ENCODE results near the gene PITPNC1. TPM values are rescaled to one million over a fixed set of nuclear protein-coding genes. Genes with fewer than 3 reads are reported as not detected.

Gene PITPNC1
- total RNA-seq, 1 experiment from 2014 or later = 23.1 TPM

DNA sequence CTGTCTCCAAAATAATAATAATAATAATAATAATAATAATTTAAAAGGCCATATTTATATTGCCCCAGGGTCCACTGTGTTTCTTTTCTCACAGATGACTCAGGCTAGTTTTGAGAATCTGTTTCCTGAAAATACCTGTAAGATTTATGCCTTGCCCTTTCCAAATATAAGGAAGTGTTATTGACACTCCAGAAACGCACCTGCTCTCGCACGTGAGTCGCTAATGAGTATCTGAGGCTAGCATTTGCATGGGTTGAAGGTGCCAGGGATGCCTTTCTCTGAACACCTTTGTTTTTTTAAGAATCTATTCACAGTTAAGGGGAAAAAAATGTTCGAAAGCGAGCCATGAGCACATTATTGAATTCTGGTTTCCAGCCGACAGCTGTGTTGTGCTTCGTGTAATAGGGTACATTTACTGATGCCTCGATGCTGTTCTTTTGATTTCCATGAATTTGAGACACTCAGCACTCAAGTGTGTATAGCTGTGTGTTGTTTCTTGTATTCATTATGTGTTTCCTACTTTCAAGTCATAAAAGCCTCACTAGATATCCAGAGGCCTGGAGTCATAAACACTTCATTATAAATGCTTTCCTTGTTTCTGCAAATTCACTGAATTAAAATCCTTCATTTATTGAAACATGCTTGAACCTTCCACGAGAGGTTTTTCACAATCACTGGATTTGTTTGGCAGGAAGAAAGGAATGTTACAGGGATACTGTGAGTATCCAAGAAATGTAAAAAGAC, 295.7 kb downstream of the PITPNC1 start:
- Histone ChIP-seq H3K79me2 (ENCODE audit: low read length) (no peaks in the 10 kb centered on the region), H3K27ac (ENCODE audit: low read length) (no peak overlapping the region), H3F3A (ENCODE audit: low read length, unreplicated experiment) (no peaks in the 10 kb centered on the region), H3K9me3 (ENCODE audit: low read length) (no peaks in the 10 kb centered on the region), H3K4me3 (ENCODE audit: low read length) (no peak overlapping the region), H2AFZ (ENCODE audit: low read length) (no peak overlapping the region), H3K9ac (ENCODE audit: low read length) (no peak overlapping the region), H3K9me2 (replicated peaks; ENCODE audit: low read length) (no peaks in the 10 kb centered on the region), H3K4me2 (ENCODE audit: low read length) (no peak overlapping the region), H3K27me3 (ENCODE audit: low read length) (no peaks in the 10 kb centered on the region), H4K20me1 (ENCODE audit: low read length) (no peaks in the 10 kb centered on the region), H3K36me3 (ENCODE audit: low read depth, low read length) (no peaks in the 10 kb centered on the region), H3K4me1 (ENCODE audit: insufficient read depth, low read length) (no peaks in the 10 kb centered on the region)
- no peak for ATAC-seq
- TF ChIP-seq, protein P1, sequence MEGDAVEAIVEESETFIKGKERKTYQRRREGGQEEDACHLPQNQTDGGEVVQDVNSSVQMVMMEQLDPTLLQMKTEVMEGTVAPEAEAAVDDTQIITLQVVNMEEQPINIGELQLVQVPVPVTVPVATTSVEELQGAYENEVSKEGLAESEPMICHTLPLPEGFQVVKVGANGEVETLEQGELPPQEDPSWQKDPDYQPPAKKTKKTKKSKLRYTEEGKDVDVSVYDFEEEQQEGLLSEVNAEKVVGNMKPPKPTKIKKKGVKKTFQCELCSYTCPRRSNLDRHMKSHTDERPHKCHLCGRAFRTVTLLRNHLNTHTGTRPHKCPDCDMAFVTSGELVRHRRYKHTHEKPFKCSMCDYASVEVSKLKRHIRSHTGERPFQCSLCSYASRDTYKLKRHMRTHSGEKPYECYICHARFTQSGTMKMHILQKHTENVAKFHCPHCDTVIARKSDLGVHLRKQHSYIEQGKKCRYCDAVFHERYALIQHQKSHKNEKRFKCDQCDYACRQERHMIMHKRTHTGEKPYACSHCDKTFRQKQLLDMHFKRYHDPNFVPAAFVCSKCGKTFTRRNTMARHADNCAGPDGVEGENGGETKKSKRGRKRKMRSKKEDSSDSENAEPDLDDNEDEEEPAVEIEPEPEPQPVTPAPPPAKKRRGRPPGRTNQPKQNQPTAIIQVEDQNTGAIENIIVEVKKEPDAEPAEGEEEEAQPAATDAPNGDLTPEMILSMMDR (conservative IDR thresholded peaks at IDR 0.05; ENCODE audit: low read depth, low read length) = no peak
- no peak for DNase-seq
- ChIA-PET POLR2A (ENCODE audit: unreplicated experiment) (no interaction called here), CTCF (no interaction called here)
- no TSS peak for BruUV-seq (replicated peaks)
- intact Hi-C loops (cut with micrococcal nuclease) = no loop called here

DNA sequence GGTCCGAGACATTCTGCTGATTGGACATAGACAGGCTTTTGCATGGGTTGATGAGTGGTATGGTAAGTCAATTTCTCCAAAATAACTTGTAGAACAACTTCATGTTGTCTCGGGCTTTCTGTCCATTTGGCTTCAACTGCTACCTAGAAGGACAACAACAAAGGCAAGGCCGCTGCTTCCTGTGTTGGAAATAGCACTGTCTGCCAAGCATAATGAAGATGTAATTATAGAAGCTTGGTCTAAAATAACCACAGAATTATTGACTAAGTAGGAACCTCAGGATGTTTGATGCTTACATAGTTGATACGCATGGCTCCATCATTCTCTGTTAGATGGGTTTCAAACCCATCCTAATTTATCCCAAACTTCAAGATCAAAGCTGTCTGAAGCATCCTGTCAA, 298.4 kb downstream of the PITPNC1 start:
- Histone ChIP-seq H3K4me1 (ENCODE audit: insufficient read depth, low read length) (no peaks in the 10 kb centered on the region), H3K9me3 (ENCODE audit: low read length) (no peaks in the 10 kb centered on the region), H3K27ac (ENCODE audit: low read length) (no peak overlapping the region), H3K9me2 (replicated peaks; ENCODE audit: low read length) (no peaks in the 10 kb centered on the region), H3K36me3 (ENCODE audit: low read depth, low read length) (no peaks in the 10 kb centered on the region), H3K4me3 (ENCODE audit: low read length) (no peak overlapping the region), H3K9ac (ENCODE audit: low read length) (no peak overlapping the region), H4K20me1 (ENCODE audit: low read length) (no peaks in the 10 kb centered on the region), H3K4me2 (ENCODE audit: low read length) (no peak overlapping the region), H2AFZ (ENCODE audit: low read length) (no peak overlapping the region), H3K27me3 (ENCODE audit: low read length) (no peaks in the 10 kb centered on the region), H3K79me2 (ENCODE audit: low read length) (no peaks in the 10 kb centered on the region), H3F3A (ENCODE audit: low read length, unreplicated experiment) (no peaks in the 10 kb centered on the region)
- ATAC-seq = no peak
- no peak for DNase-seq
- POLR2A ChIA-PET (ENCODE audit: unreplicated experiment) = no interaction called here
- intact Hi-C loops (cut with micrococcal nuclease) = no loop called here
- TF ChIP-seq, protein P1 (conservative IDR thresholded peaks at IDR 0.05; ENCODE audit: low read depth, low read length) = no peak
- TF ChIP-seq EZH2phosphoT487 (IDR thresholded peaks at IDR 0.05; ENCODE audit: borderline replicate concordance, low read length) = no peak
- TF ChIP-seq EZH2 (IDR thresholded peaks at IDR 0.05; ENCODE audit: low read length, unreplicated experiment) = no peak
- CTCF ChIA-PET = no interaction called here
- no TSS peak for BruUV-seq (replicated peaks)

DNA sequence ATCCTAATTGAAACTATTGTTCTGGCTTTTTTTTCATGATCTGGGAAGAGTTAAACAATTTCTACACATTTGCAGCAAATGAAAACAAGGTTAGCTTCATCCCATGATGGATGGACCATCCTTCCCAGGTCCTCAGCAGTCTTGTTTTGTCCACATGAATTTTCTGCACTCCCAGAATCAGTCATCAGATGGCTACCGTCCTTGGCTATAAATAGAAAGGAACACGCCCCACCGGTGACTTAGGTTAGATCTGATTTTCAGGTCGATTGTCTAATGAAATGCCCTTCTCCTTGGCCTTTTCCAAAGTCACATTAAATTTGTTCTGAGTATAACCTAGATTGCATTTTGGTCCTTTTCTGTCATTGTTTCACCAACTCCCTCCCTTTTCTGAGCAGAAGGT, 299.2 kb downstream of the PITPNC1 start:
- Histone ChIP-seq H3K9ac (ENCODE audit: low read length) (no peak overlapping the region), H3K4me1 (ENCODE audit: insufficient read depth, low read length) (no peaks in the 10 kb centered on the region), H3K4me3 (ENCODE audit: low read length) (no peak overlapping the region), H3K9me3 (ENCODE audit: low read length) (no peaks in the 10 kb centered on the region), H3K79me2 (ENCODE audit: low read length) (no peaks in the 10 kb centered on the region), H3K36me3 (ENCODE audit: low read depth, low read length) (no peaks in the 10 kb centered on the region), H3K27ac (ENCODE audit: low read length) (no peak overlapping the region), H2AFZ (ENCODE audit: low read length) (no peak overlapping the region), H3F3A (ENCODE audit: low read length, unreplicated experiment) (no peaks in the 10 kb centered on the region), H4K20me1 (ENCODE audit: low read length) (no peaks in the 10 kb centered on the region), H3K9me2 (replicated peaks; ENCODE audit: low read length) (no peaks in the 10 kb centered on the region), H3K27me3 (ENCODE audit: low read length) (no peaks in the 10 kb centered on the region), H3K4me2 (ENCODE audit: low read length) (no peak overlapping the region)
- no TSS peak for BruUV-seq (replicated peaks)
- intact Hi-C loops (cut with micrococcal nuclease) = no loop called here
- CTCF ChIA-PET = no interaction called here
- TF ChIP-seq, protein P1 (conservative IDR thresholded peaks at IDR 0.05; ENCODE audit: low read depth, low read length) = no peak
- no peak for TF ChIP-seq EZH2phosphoT487 (IDR thresholded peaks at IDR 0.05; ENCODE audit: borderline replicate concordance, low read length)
- no peak for TF ChIP-seq EZH2 (IDR thresholded peaks at IDR 0.05; ENCODE audit: low read length, unreplicated experiment)
- ATAC-seq (no peak), DNase-seq (no peak)
- POLR2A ChIA-PET (ENCODE audit: unreplicated experiment) = no interaction called here

Data from PC-3 (cell line).